Activated naive CD8-positive, alpha-beta T cell treated with anti-CD3 and anti-CD28 coated beads for 36 hours (primary cell): ENCODE measurements around the gene ZFC3H1. TPM values are rescaled to one million over a fixed set of nuclear protein-coding genes. Genes with fewer than 3 reads are reported as not detected.
"Not testable (repeated sequence)": the region's sequence is repeated elsewhere in the genome, so short reads cannot be mapped to it uniquely, and the experiment has no call there.

Experiments
- DNase-seq: peaks from one replicate; pipeline ENCODE4 v3.0.0; 2021
- H3K27ac Mint-ChIP-seq: one replicate; pipeline ENCODE4 v1.8.0; 2022; ENCODE audit warnings: mild to moderate bottlenecking, moderate library complexity, mixed read lengths
- H3K27me3 Mint-ChIP-seq: one replicate; pipeline ENCODE4 v1.8.0; 2022; ENCODE audit warnings: mild to moderate bottlenecking, mixed read lengths
- H3K36me3 Mint-ChIP-seq: one replicate; pipeline ENCODE4 v1.8.0; 2021; ENCODE audit warnings: mild to moderate bottlenecking, mixed read lengths
- H3K4me1 Mint-ChIP-seq: one replicate; pipeline ENCODE4 v1.8.0; 2021; ENCODE audit warnings: mixed read lengths
- H3K4me3 Mint-ChIP-seq: one replicate; pipeline ENCODE4 v1.8.0; 2022; ENCODE audit warnings: mild to moderate bottlenecking, moderate library complexity, mixed read lengths
- H3K9me3 Mint-ChIP-seq: one replicate; pipeline ENCODE4 v1.8.0; 2022; ENCODE audit warnings: mixed read lengths
- total RNA-seq, 2 experiments: library from RNA; stranded (reverse); gene quantifications; one replicate each; pipeline ENCODE4 v1.2.3, GENCODE V29; 2021

Gene ZFC3H1
- total RNA-seq, 2 experiments from 2014 or later = 29.8 to 31.6 TPM

DNA sequence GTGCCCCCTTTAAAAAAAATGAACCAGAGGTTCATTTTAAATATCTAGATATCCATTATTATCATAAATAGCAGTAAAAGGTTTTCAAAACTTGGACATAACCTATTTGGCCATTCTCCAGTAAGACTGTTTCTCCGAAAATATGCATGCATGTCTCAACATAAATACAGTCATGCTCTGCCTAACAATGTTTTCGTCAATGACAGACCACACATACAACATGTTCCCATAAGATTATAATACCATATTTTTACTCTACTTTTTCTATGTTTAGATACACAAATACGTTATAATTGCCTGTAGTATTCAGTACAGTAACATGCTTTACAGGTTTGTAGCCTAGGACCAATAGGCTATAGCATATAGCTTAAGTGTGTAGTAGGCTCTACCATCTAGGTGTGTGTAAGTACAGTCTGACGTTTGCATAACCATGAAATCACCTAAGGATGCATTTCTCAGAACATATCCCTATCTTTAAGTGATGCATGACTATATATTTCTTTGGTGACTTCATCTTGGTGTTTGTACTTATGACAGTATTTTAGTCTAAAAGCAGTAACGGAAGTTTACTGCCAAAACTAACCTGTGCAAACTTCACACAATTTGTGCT is 25.4 kb upstream of the ZFC3H1 start:
- H3K9me3 Mint-ChIP-seq = no peaks in the 10 kb centered on the region
- H3K4me3 Mint-ChIP-seq = no peak overlapping the region
- H3K27ac Mint-ChIP-seq = no peak overlapping the region
- H3K27me3 Mint-ChIP-seq = no peaks in the 10 kb centered on the region
- no peak for DNase-seq
- no peaks in the 10 kb centered on the region for H3K36me3 Mint-ChIP-seq
- peaks cover 30% of the 10 kb centered on the region for H3K4me1 Mint-ChIP-seq

DNA sequence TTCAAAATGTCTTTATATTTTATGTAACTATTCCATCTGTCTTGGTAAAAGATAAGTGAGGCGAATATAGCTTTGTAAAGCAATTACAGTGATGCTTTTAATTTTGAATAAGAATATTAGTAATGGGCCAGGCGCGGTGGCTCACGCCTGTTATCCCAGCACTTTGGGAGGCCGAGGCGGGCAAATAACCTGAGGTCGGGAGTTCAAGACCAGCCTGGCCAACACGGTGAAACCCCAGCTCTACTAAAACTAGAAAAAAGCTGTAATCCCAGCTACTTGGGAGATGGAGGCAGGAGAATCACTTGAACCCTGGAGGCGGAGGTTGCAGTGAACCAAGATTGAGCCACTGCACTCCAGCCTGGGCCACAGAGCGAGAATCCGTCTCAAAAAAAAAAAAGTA is 23.5 kb upstream of the ZFC3H1 start:
- not testable (repeated sequence) for H3K27me3 Mint-ChIP-seq, H3K9me3 Mint-ChIP-seq, H3K27ac Mint-ChIP-seq, H3K36me3 Mint-ChIP-seq, DNase-seq
- Mint-ChIP-seq H3K4me1 (peaks cover 25% of the 10 kb centered on the region), H3K4me3 (peak overlapping the region; percentile 51)

DNA sequence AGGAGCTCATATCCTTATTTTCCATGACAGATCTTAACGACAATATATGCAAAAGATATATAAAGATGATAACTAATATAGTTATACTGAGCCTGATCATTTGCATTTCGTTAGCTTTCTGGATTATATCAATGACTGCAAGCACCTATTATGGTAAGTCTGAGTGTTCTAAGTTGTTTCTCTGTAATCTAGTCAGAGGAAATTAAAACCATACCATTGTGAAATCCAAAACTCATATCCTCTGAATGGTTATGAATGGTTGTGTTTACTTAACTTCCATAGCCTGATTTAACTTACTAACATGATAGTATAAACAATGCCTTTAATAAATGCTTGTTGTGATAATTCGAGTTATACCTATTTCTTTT is 23.0 kb upstream of the ZFC3H1 start:
- Mint-ChIP-seq H3K4me1 (peaks cover 23% of the 10 kb centered on the region), H3K27me3 (no peaks in the 10 kb centered on the region), H3K4me3 (peak overlapping the region; percentile 87), H3K9me3 (no peaks in the 10 kb centered on the region), H3K27ac (peak overlapping the region; percentile 88), H3K36me3 (no peaks in the 10 kb centered on the region)
- no peak for DNase-seq

DNA sequence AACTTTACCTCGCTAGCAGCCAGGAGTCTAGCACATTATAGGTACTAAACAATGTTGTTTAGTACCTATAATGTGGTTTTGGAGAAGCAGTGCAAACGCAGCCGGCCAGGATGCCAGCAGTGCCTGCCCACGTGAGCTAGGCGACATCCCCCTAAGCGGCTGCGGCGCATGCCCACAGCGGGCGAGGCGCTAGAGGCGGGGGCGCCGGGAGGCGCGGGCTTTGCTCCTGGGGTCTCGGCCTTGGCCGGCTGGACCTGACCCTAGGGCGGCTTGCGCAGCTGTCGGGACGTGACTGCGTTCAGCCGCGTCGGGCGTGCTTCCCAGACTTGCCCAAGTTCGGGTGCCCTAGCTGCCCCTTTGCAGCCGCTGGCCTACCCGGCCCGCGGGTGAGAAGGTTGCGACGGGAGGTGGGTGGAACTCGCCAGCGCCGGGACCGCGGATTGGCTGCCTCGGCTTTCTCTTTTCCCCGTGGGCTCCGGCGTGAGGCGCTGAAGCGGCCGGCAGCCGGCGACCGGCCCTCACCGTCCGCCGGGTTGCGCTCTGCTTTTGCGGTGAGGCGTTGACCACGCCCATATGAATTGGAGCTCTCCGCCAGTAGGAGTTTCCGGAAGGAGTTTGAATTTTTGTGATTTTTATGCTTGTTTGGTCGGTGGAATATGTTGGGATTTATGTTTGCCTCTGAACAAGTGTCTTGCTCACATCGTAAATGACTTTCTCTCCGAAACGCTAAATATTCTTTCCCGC is 22.4 kb upstream of the ZFC3H1 start, which contains the start of gene TMEM19:
TMEM19 (plus strand) TSS at position 169 of the 744 bp plus-strand sequence. CDS start 599 bp downstream, outside the sequence.
- H3K9me3 Mint-ChIP-seq = no peaks in the 10 kb centered on the region

GRCh38 chr12:71685312-71685906 is 21.8 kb upstream of the ZFC3H1 start:
- no peak for DNase-seq
- peak overlapping the region; percentile 87 for H3K4me3 Mint-ChIP-seq
- no peaks in the 10 kb centered on the region for H3K27me3 Mint-ChIP-seq
- H3K36me3 Mint-ChIP-seq = no peaks in the 10 kb centered on the region
- H3K9me3 Mint-ChIP-seq = no peaks in the 10 kb centered on the region
- peak overlapping the region; percentile 88 for H3K27ac Mint-ChIP-seq
- peaks cover 23% of the 10 kb centered on the region for H3K4me1 Mint-ChIP-seq

More for the DNA sequence above, 22.4 kb upstream of the ZFC3H1 start, which contains the start of gene TMEM19:
- Mint-ChIP-seq H3K27me3 (no peaks in the 10 kb centered on the region), H3K36me3 (no peaks in the 10 kb centered on the region), H3K4me3 (peak within 1 kb of the TSS; percentile 87), H3K27ac (peak within 1 kb of the TSS; percentile 88), H3K4me1 (peaks cover 23% of the 10 kb centered on the region)
- DNase-seq = peak; percentile 86

GRCh38 chr12:71684081-71684480 is 20.4 kb upstream of the ZFC3H1 start:
- DNase-seq = no peak
- H3K27ac Mint-ChIP-seq = no peak overlapping the region
- peak overlapping the region; percentile 42 for H3K4me3 Mint-ChIP-seq
- no peaks in the 10 kb centered on the region for H3K9me3 Mint-ChIP-seq
- no peaks in the 10 kb centered on the region for H3K27me3 Mint-ChIP-seq
- H3K36me3 Mint-ChIP-seq = no peaks in the 10 kb centered on the region
- H3K4me1 Mint-ChIP-seq = peaks cover 16% of the 10 kb centered on the region

- Mint-ChIP-seq H3K9me3 (no peaks in the 10 kb centered on the region), H3K27ac (no peak overlapping the region), H3K27me3 (no peaks in the 10 kb centered on the region), H3K4me3 (no peak overlapping the region), H3K36me3 (no peaks in the 10 kb centered on the region), H3K4me1 (peaks cover 12% of the 10 kb centered on the region)
- DNase-seq = no peak
Observed at GRCh38 chr12:71683633-71684032, 20.0 kb upstream of the ZFC3H1 start.

DNA sequence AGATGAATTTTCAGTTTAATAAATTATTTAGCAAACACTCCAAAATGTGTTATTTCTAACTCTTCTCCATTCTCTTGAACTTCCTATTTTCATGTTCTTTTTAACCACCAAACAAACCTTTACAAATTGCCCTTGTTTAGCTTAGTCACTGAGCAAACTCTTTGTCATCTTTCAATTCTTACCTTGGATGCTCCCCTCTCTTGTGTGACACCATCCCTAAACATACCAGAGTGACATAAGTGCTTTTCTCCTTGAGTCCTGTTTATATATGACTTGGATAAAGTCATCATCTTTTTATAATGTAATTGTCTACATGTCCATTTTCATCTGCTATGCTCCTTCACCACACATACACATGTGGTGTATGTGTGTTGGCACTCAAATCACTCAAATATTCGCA is 18.8 kb upstream of the ZFC3H1 start:
- Mint-ChIP-seq H3K4me1 (peaks cover 1% of the 10 kb centered on the region), H3K4me3 (no peak overlapping the region), H3K27me3 (no peaks in the 10 kb centered on the region), H3K36me3 (no peaks in the 10 kb centered on the region), H3K27ac (no peak overlapping the region), H3K9me3 (no peaks in the 10 kb centered on the region)
- DNase-seq = no peak

- no peak for DNase-seq
- Mint-ChIP-seq H3K9me3 (peaks cover 5% of the 10 kb centered on the region), H3K4me3 (no peak overlapping the region), H3K27ac (no peak overlapping the region), H3K4me1 (peaks cover 21% of the 10 kb centered on the region), H3K36me3 (peaks cover 13% of the 10 kb centered on the region), H3K27me3 (no peaks in the 10 kb centered on the region)
Observed at GRCh38 chr12:71671816-71672215, 8.2 kb upstream of the ZFC3H1 start.

DNA sequence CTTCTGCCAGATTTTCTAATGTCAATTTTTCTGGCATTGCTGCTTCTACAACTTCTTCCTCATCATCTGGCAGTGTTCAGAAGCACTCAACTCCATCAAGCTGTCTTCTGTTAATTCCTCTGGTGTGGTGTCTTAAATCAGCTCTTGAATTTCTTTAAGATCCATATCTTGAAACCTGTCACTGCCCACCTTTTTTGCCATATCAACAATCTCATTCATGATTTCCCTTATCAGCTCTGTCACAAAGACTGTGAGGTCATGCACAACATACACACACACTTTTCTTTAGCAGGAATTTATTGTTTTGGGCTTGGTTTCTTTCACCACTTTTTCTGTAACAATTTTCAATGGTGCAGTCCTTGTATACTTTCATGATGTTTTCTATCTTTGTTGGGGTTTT is 7.7 kb upstream of the ZFC3H1 start:
- Mint-ChIP-seq H3K27ac (no peak overlapping the region), H3K9me3 (peaks cover 5% of the 10 kb centered on the region), H3K27me3 (no peaks in the 10 kb centered on the region), H3K4me1 (peaks cover 21% of the 10 kb centered on the region), H3K4me3 (no peak overlapping the region), H3K36me3 (peaks cover 14% of the 10 kb centered on the region)
- DNase-seq = no peak

- Mint-ChIP-seq H3K27ac (peak overlapping the region; percentile 99), H3K4me1 (peaks cover 26% of the 10 kb centered on the region), H3K4me3 (peak overlapping the region; percentile 23), H3K27me3 (no peaks in the 10 kb centered on the region), H3K36me3 (peaks cover 37% of the 10 kb centered on the region), H3K9me3 (peaks cover 5% of the 10 kb centered on the region)
- no peak for DNase-seq
Observed at GRCh38 chr12:71666259-71666658, 2.6 kb upstream of the ZFC3H1 start.

DNA sequence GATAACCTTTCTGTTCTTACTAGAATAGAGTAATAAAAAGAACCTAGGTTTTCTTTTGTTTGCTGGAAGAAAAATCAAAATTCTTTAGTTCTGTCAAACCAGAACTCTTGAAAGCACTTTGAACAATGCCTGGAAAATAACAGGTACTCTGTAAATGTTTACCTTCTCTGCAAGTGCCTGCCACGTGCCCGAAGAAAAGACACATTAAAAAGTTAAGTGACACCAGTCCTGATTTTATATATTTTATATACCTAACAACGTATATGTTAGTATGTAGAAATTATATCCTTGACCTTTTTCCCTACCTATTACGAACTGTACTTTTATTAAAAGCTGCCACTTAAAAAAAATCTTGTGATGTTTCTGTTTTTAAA is 1.4 kb upstream of the ZFC3H1 start:
- no peaks in the 10 kb centered on the region for H3K27me3 Mint-ChIP-seq
- H3K27ac Mint-ChIP-seq = peak overlapping the region; percentile 99
- H3K9me3 Mint-ChIP-seq = peaks cover 5% of the 10 kb centered on the region
- DNase-seq = no peak
- H3K36me3 Mint-ChIP-seq = peaks cover 37% of the 10 kb centered on the region
- H3K4me1 Mint-ChIP-seq = peaks cover 26% of the 10 kb centered on the region
- peak overlapping the region; percentile 97 for H3K4me3 Mint-ChIP-seq

- H3K36me3 Mint-ChIP-seq = peaks cover 39% of the 10 kb centered on the region
Observed at GRCh38 chr12:71664411-71665089, 902 bp upstream of the ZFC3H1 start.

GRCh38 chr12:71662849-71663560 is 643 bp downstream of the ZFC3H1 start:
- DNase-seq = peak; percentile 79
- H3K4me1 Mint-ChIP-seq = peaks cover 36% of the 10 kb centered on the region
- peak overlapping the region; percentile 99 for H3K27ac Mint-ChIP-seq
- H3K4me3 Mint-ChIP-seq = peak overlapping the region; percentile 97
- peaks cover 47% of the 10 kb centered on the region for H3K36me3 Mint-ChIP-seq
- no peaks in the 10 kb centered on the region for H3K27me3 Mint-ChIP-seq
- H3K9me3 Mint-ChIP-seq = peaks cover 4% of the 10 kb centered on the region

More at GRCh38 chr12:71664411-71665089, 902 bp upstream of the ZFC3H1 start:
- H3K4me3 Mint-ChIP-seq = peak overlapping the region; percentile 97
- H3K27ac Mint-ChIP-seq = peak overlapping the region; percentile 99
- DNase-seq = no peak
- H3K4me1 Mint-ChIP-seq = peaks cover 29% of the 10 kb centered on the region
- peaks cover 5% of the 10 kb centered on the region for H3K9me3 Mint-ChIP-seq
- no peaks in the 10 kb centered on the region for H3K27me3 Mint-ChIP-seq
